Cardiac septum (tissue), 1 donor: ENCODE data around the gene CAMK2G. TPM values are rescaled to one million over a fixed set of nuclear protein-coding genes. Genes with fewer than 3 reads are reported as not detected.

Source experiments
- DNase-seq: peaks from one replicate; pipeline ENCODE4 v3.0.0-alpha.2; 2020; ENCODE audit warnings: low spot score
- intact Hi-C: fragments of 100-400 bp; cut with DNase I; formaldehyde crosslinking; loops from one replicate; pipeline ENCODE4 v1.14.0; 2022
- total RNA-seq: library from RNA; stranded (reverse); fragmentation: NEBNext Ultra II Directional; extraction: Animal tissue kit (Norgen Biotek cat#: 25700); gene quantifications from one replicate; pipeline ENCODE4 v1.2.1, GENCODE V29; 2021
- donor health status: DM: no; HTN: no; CAD: no.

The CAMK2G gene
- total RNA-seq, 1 donor from 2014 or later, result 12.7 TPM

DNA sequence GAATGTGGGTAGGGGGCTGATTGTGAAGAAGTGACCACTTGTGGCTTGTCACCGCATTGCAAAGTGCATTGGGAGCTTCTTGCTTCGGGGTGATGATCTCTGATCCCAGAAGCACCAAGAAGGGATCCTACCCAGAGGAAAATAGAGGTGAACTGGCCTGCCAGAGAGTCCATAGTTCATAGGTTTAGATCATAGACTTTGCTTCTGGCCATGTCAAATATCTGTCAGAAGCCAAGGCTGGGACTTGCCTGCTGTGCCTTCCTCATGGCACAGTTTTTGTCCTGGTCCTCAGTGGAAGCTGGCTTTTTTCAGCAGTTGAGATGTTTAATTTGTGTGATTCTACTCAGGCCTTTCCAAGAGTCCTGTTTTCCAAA, 87.9 kb downstream of the CAMK2G start:
- intact Hi-C loops, result no loop called here
- no peak for DNase-seq

DNA sequence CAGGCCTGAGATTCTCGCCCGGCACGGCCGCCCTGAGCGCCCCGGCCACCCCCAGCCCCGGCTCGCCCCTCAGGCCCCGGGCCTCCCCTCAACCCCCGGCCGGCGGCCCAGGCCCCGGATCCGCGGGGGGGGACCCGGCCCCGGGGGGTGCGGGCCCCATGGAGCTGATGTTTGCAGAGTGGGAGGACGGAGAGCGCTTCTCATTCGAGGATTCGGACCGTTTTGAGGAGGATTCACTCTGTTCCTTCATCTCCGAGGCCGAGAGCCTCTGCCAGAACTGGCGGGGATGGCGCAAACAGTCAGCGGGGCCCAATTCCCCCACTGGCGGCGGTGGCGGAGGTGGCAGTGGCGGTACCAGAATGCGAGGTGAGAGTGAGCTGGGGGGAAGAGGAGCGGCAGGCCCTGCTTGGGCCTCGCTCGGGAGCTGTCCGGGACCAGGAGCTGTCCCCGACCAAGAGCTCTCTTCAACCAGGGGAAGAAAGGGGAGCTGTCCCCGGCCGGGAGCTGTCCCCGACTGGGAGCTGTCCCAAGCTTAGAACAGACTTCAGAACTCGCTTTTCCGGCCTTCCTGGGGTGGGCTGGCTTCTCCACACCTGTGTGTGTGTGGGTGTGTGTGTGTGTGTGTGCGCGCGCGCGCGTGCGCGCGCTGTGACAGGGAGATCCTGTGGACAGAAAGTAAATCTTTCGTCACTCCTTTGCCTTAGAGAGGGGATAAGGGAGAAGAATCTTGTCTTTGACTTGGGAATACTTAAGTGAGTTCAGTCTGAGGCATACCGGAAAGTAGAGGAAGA, 88.4 kb downstream of the CAMK2G start:
- DNase-seq, result no peak
- intact Hi-C loops, result loop anchor here (1.0 kb wide), 1 partner anchor 25 kb away; the partner anchor contains the start of gene NDST2

DNA sequence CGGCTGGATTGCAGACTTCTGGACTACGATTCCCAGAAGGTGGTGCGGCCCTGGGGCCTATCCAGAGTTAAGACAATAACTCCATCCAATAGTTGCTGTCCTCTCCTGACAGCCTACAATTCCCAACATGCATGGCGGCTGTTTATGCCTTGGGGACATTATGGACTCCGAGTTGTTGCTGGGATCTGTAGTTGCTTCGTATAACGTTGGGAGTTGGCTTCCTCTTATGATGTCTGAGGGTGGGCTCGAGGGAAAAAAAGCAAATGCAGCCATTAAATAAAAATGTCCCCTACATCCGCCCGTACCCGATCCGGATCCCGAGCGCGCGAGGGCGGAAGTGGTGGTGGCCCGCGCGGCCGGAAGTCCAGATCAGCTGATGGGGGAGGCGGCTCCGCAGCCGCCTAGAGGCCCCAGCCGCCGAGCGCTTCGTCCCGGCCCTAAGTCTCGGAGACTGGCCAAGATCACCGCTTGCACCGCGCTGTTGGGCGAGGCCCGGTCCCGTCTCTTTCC, 89.1 kb downstream of the CAMK2G start, which contains the start of gene ZSWIM8:
TSS of gene ZSWIM8 (plus strand) at position 396 of the 510 bp plus-strand sequence. CDS start 273 bp downstream, outside the sequence.
- intact Hi-C loops, result loop anchor here (1.0 kb wide), 1 partner anchor 26 kb away; the partner anchor contains the start of gene NDST2

DNA sequence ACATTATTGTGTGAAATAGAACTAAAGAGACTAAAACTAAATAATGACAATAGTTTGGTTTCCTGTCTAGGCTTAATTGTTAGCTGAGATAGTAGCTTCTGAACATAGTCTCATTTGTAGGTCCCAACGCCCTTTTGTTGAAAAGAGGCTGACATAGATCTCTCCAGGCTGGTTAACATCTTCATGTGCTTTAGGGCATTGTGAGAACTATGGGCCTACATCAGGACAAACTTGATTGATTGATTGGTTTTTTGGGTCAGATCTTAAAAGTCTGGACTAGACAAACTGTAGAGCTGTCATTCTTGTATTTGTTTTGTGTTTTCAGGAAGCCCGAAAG, 91.6 kb downstream of the CAMK2G start:
- intact Hi-C loops, result loop anchor here (5.0 kb wide), 1 partner anchor 35 kb away; no protein-coding TSS in a partner anchor
- no peak for DNase-seq

More for the DNA sequence above, 89.1 kb downstream of the CAMK2G start, which contains the start of gene ZSWIM8:
- peak; percentile 94 for DNase-seq

DNA sequence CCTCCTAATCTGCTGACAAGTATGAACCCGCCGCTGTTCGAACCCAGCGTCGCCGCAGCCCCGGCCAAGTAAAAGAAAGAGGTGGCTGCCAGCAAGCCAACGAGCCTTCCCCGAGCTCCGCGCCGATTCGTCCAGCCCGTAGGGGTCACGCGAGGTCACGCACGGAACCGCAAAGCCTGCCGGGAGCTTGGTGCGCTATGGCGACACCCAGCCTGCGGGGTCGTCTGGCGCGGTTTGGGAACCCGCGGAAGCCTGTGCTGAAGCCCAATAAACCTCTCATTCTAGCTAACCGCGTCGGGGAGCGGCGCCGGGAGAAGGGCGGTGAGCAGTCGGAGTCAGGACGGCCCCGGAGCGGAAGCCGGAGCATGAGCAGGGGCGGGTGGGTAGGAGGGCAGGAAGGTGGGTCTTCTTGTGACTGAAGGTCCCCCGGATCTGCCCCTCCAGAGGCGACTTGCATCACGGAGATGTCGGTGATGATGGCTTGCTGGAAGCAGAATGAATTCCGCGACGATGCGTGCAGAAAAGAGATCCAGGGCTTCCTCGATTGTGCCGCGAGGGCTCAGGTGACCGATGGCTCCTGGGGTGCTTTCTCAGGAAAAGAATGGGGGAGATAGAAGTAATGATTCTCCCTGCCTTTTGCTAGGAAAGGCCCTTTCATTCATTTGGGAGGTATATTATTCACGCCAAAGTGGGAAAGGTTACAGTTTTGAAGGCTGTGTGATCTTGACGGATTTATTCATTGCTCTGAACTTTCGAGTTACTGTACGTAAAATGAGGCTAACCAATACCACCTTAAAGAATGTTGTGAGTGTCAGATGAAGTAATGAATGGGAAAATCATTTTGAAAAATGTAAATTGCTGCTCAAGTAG, 92.2 kb downstream of the CAMK2G start, which contains the start of gene CHCHD1:
TSS of gene CHCHD1 (plus strand) at position 170 of the 870 bp plus-strand sequence. CDS start at position 198, 28 bp downstream.
- peak; percentile 97 for DNase-seq
- intact Hi-C loops, result loop anchor here (5.0 kb wide), 1 partner anchor 35 kb away; no protein-coding TSS in a partner anchor

DNA sequence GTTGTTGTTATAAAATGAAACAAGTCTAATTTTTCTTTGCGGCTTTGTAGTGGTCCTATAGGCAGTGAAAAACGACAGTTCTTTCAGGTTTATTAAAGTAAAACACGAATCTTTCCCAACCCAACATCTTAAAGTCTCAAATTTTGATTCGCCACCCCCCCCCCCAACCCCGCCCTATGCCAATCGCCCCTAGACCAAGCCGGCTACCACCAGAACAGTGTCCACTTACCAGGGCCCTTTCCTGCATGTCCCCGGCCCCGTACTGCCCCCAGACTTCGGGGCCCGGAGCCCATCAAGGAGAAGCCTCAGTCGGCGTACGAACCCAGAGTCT, 92.8 kb downstream of the CAMK2G start:
- intact Hi-C loops, result loop anchor here (5.0 kb wide), 1 partner anchor 34 kb away; no protein-coding TSS in a partner anchor

DNA sequence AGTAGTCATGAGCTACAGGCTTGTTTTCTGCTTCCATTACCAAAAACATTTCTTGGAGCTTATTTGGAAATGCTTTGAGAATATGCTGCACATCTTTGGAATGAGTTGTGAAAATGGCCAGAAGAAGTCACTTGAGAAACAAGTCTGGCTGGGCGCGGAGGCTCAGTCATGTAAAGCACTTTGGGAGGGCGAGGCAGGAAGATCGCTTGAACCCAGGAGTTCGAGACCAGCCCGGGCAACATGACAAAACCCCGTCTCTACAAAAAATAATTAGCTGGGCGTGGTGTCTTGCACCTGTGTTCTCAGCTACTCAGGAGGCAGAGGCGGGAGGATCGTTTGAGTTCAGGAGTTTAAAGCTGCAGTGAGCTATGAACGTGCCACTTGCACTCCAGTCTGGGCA, 93.4 kb downstream of the CAMK2G start:
- no peak for DNase-seq
- intact Hi-C loops, result loop anchor here (5.0 kb wide), 1 partner anchor 34 kb away; no protein-coding TSS in a partner anchor

More for the DNA sequence above, 92.8 kb downstream of the CAMK2G start:
- no peak for DNase-seq

DNA sequence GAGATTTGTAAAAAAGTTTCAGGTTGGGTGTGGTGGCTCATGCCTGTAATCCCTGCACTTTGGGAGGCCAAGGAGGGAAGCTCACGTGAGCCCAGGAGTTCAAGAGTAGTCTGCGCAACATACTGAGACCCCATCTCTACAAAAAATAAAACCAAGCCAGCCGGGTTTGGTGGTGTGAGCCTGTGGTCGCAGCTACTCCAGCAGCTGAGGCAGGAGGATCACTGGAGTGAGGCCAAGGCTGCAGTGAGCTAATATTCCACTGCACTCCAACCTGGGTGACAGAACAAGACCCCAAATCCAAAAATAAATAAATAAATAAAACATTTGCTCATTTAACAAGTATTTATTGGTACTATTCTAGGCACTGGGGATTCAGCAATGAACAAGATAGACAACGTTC, 94.1 kb downstream of the CAMK2G start:
- intact Hi-C loops, result loop anchor here (5.0 kb wide), 1 partner anchor 33 kb away; no protein-coding TSS in a partner anchor
- DNase-seq, result no peak

DNA sequence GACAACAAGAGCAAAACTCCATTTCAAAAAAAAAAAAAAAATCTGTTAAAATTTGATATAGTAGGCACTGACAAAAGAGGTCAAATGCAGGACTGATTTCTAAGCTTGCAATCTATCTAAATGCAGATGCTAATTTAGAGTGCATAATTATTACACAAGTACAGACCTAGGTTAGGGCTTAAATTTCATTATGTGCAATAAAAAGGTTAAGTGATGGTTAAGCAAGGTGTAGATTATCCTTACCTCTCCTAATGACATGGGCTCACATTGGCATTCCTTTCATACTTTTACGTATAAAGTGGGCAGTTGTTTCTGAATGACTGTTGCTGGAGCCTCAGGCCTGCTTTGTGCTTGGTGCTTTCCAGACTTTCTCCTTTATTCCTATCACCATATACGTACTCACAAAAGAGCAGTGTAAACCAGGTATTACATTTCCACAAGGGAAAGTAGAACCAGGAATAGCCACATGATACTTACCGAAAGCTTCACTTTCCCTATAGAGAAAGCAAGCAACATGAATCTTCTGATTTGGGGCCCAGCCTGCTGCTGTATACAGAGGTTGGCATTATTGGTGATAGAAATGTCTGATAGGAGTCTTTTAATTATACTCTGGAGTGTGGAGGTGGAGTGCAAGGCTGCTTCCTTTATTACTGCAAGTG, 94.7 kb downstream of the CAMK2G start:
- no peak for DNase-seq
- intact Hi-C loops, result loop anchor here (5.0 kb wide), 1 partner anchor 32 kb away; no protein-coding TSS in a partner anchor

DNA sequence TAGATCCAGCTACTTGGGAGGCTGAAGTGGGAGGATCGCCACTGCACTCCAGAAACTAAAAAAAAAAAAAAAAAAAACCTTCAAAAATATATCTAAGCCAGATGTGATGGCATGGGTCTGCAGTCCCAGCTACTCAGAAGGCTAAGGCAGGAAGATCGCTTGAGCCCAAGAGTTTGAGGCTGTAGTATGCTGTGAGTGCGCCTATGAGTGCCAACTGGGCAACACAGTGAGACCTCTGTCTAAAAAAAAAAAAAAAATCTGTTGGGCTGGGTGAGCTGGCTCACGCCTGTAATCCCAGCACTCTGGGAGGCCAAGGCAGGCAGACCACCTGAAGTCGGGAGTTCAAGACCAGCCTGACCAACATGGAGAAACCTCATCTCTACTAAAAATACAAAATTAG, 95.3 kb downstream of the CAMK2G start:
- DNase-seq, result no peak
- intact Hi-C loops, result no loop called here

DNA sequence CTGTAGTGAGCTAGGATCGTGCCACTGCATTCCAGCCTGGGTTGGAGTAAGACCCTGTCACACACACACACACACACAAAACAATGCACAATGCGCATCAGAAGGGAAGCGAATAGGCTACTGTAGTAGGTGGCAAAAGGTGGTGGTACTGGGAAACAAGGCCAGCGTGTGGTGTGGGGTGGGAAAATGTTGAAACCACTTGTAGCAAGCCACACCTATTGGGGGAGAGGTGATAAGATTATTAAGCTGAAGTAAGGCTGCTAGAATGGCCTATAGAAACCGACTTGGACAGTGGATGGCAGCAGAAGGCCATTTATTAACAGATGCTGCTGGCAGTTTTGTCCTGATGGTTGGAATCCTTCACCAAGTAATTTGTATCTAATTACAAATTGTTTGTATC, 99.7 kb downstream of the CAMK2G start:
- intact Hi-C loops, result loop anchor here (5.0 kb wide), 1 partner anchor 122 kb away; no protein-coding TSS in a partner anchor

DNA sequence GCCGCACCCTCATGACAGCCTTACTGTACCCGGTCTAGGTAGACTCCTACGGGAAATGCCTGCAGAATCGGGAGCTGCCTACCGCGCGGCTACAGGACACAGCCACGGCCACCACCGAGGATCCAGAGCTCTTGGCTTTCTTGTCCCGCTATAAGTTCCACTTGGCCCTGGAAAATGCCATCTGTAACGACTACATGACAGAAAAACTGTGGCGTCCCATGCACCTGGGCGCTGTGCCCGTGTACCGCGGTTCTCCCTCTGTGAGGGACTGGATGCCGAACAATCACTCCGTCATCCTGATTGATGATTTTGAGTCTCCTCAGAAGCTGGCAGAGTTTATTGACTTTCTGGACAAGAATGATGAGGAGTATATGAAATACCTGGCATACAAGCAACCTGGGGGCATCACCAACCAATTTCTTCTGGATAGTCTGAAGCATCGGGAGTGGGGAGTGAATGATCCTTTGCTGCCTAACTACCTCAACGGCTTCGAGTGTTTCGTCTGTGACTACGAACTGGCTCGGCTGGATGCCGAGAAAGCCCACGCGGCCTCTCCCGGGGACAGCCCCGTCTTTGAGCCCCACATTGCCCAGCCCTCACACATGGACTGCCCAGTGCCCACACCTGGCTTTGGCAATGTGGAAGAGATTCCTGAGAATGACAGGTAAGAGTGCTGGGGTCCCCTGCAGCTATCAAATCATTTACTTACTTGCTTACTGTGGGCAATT, 101.0 kb downstream of the CAMK2G start:
- intact Hi-C loops, result loop anchor here (5.0 kb wide), 1 partner anchor 121 kb away; no protein-coding TSS in a partner anchor
- DNase-seq, result no peak

More for the DNA sequence above, 99.7 kb downstream of the CAMK2G start:
- DNase-seq, result no peak

DNA sequence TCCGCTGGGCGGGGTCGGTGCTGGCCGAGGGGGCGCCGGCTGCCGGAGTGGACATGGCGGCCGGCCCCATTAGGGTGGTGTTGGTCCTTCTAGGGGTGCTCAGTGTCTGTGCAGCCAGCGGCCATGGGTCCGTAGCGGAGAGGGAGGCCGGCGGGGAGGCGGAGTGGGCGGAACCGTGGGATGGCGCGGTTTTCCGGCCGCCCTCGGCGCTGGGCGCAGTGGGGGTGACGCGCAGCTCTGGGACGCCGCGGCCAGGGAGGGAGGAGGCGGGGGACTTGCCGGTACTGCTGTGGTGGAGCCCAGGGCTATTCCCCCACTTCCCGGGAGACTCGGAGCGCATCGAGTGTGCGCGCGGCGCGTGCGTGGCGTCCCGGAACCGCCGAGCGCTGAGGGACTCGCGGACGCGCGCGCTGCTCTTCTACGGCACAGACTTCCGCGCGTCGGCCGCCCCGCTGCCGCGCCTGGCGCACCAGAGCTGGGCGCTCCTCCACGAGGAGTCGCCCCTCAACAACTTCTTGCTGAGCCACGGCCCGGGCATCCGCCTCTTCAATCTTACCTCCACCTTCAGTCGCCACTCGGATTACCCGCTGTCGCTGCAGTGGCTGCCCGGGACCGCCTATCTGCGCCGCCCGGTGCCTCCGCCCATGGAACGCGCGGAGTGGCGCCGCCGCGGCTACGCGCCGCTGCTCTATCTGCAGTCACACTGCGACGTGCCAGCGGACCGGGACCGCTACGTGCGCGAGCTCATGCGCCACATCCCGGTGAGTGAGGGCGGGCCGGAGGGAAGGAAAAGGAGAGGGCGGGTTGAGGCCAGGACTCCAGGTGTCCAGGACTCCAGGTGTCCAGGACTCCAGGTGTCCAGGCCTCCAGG, 101.8 kb downstream of the CAMK2G start:
- intact Hi-C loops, result loop anchor here (5.0 kb wide), 1 partner anchor 120 kb away; no protein-coding TSS in a partner anchor
- peak; percentile 89 for DNase-seq

DNA sequence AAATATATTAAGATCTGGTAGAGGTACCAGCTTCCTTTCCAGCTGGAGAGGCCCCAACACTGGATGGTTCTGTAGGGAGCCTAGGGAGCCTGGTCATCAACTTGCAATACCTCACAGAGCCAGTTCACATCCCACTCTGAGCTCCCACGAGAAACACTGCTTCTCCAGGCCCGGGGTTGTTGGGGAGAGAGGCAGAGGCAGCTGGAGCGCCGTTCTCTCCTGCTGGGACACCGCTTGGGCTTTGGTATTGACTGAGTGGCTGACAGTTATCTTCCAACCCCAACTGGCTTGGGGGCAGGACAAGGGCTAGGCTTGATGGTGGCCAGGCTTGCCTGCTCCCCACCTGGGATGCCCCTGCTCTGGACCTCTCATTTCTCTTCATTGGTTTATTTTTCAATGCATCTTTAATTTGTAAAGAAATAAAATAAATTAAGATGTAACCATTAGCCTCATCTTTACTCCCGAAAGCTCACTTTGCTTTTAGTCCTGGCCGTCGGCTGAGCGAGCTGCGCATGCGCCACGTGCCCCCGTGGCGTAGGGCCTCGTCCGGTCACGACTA, 102.6 kb downstream of the CAMK2G start:
- intact Hi-C loops, result loop anchor here (5.0 kb wide), 1 partner anchor 120 kb away; no protein-coding TSS in a partner anchor
- peak; percentile 94 for DNase-seq

DNA sequence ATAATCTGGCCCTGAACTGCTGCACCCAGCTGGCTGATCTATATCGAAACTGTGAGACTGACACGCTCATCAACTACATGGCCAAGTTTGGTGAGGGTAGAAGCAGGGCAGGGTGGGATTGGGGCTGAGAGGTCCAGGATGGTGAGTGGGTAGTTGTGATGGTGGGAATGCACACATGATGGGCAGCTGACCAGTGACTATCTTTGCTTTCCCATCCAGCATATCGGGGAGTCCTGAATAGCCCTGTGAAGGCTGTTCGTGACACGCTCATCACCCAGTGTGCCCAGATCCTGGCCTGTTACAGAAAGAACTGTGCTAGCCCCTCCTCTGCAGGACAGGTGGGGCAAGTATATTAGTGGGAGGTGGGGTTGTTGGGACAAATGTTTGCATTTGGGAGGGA, 105.0 kb downstream of the CAMK2G start:
- intact Hi-C loops, result no loop called here
- DNase-seq, result no peak

DNA sequence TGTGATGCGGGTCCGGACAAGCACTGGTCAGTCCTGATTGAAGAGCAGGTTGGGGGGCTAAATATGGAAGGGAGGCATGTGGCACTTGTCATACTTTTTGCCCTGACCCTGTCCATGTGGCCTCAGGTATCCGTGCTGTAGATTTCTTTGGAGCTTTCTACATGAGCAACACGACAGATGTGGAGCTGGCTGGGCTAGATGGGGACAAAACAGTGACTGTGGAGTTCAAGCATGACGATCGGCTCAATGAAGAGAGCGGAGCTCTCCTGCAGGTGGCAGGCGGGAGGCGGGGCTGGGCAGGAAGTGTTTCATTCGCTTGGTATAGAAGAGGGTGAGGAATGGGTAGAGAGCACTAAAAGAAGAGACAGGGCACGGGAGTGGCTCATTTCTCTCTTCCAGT, 105.5 kb downstream of the CAMK2G start:
- DNase-seq, result no peak
- intact Hi-C loops, result no loop called here

DNA sequence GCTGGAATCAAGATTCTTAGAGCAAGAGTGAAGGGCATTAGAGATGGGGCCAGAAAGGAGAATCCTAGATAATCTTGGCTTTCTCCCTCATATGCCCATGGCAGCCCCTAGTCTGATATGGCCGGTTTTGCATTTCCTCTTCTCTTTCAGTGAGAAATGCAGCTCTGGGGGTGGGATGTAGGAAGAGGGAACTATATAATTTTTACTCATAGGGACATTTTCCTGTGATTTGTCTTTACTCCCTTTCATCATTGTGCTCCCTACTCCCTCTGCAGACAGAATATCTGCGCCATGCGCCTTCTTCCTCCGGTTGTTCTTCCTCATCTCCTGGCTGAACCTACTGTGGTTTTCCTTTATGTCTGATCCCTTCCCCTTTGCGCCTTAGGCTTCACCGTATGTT, 109.3 kb downstream of the CAMK2G start:
- DNase-seq, result no peak
- intact Hi-C loops, result no loop called here
